Fibroblast of skin of abdomen (primary cell): ENCODE data around the gene SNRPA1. TPM values are rescaled to one million over a fixed set of nuclear protein-coding genes. Genes with fewer than 3 reads are reported as not detected.
"Not testable (repeated sequence)": the region's sequence is repeated elsewhere in the genome, so short reads cannot be mapped to it uniquely, and the experiment has no call there.

ENCODE experiments used
- DNase-seq: peaks from one replicate; pipeline ENCODE4 v3.0.0-alpha.2; 2013
- polyA plus RNA-seq, 2 experiments: library from polyadenylated mRNA; unstranded; fragments of 120-200 nt; gene quantifications; one replicate each; pipeline ENCODE4 v1.2.1, GENCODE V29; 2013; ENCODE audit not compliant: insufficient read length in 2 of 2

SNRPA1 gene
- polyA plus RNA-seq (2013, experiment 1 of 2; ENCODE audit: insufficient read length), result 50.7 TPM
- polyA plus RNA-seq (2013, experiment 2 of 2; ENCODE audit: insufficient read length), result 53.8 TPM

GRCh38 chr15:101294731-101295606, at the start of gene SNRPA1:
Gene SNRPA1 (minus strand): TSS chr15:101295248. CDS start chr15:101295178, 70 bp downstream.
- DNase-seq, result peak; percentile 96

GRCh38 chr15:101342056-101342455, 47.0 kb upstream of the SNRPA1 start:
- no peak for DNase-seq

GRCh38 chr15:101338502-101339057, 43.5 kb upstream of the SNRPA1 start:
- DNase-seq, result no peak

DNA sequence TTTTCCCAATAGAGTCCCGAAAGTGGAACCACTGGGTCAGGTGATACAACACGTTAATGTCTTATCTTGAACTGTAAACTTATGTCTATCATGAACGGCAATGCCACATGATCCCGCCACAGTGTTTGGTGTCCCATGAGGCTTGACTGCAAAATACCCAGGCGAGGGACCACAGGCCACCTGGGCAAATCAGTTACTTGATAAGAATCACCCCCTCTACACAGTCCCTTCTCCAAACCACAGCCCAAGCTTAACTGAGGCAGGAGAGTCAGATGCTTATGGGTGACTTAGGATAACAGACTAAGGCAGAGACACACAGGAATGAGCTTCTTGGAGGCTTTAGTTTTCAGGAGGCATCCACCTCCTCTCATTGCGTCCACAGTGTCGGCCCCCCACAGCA, 42.9 kb upstream of the SNRPA1 start:
- DNase-seq, result no peak

- not testable (repeated sequence) for DNase-seq
These were observed 39.1 kb upstream of the SNRPA1 start for GRCh38 chr15:101333907-101334789.

GRCh38 chr15:101332061-101332467, 37.0 kb upstream of the SNRPA1 start:
- no peak for DNase-seq

DNA sequence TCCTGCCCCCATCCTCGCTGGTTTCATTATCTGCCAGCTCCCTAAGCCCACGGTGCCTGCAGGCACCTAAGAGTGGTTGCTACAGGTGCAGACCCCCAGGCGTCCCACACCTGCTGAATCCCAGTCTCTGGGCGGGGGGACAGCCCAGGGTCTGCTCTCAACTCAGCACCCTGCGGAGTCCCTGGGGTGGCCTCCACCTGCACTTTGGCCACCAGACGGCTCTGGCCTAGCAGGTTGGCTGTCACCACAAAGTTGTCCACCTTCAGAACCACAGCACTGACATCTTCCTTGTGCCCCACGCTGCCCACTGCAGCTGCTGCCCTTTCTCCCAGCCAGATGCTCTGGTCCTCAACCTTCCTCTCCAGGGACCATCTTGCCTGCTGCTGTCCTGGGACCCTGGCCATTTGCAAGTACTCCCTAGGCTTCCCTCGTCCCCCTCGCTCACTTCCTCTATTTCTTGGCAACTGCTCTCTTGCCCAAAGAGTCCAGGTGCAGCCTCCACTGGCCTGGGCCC, 34.9 kb upstream of the SNRPA1 start:
- DNase-seq, result no peak

GRCh38 chr15:101329309-101329863, 34.3 kb upstream of the SNRPA1 start:
- no peak for DNase-seq

DNA sequence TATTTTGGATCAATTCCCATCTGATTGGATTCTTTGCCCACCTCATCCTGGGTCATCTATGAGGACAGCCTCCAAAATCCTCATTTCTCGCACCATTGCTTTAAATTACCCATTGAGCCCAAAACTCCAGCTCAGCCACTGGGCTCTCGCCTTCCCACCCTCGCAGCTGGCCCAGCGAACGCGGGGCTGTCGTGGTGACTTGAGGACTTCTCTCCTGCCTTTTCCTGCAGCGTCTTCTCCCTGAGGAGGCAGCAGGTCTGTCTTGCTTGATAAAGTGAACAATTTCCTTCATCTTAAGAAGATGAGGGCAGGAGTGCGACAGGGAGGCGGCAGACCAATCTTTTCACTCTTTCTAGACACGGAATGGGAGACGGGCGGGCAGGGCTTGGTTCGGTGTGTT, 33.0 kb upstream of the SNRPA1 start:
- DNase-seq, result no peak

GRCh38 chr15:101327147-101327740, 32.2 kb upstream of the SNRPA1 start:
- no peak for DNase-seq

- DNase-seq, result no peak
These were observed 31.6 kb upstream of the SNRPA1 start for GRCh38 chr15:101326462-101327146.

- no peak for DNase-seq
These were observed 30.9 kb upstream of the SNRPA1 start for GRCh38 chr15:101326026-101326315.

DNA sequence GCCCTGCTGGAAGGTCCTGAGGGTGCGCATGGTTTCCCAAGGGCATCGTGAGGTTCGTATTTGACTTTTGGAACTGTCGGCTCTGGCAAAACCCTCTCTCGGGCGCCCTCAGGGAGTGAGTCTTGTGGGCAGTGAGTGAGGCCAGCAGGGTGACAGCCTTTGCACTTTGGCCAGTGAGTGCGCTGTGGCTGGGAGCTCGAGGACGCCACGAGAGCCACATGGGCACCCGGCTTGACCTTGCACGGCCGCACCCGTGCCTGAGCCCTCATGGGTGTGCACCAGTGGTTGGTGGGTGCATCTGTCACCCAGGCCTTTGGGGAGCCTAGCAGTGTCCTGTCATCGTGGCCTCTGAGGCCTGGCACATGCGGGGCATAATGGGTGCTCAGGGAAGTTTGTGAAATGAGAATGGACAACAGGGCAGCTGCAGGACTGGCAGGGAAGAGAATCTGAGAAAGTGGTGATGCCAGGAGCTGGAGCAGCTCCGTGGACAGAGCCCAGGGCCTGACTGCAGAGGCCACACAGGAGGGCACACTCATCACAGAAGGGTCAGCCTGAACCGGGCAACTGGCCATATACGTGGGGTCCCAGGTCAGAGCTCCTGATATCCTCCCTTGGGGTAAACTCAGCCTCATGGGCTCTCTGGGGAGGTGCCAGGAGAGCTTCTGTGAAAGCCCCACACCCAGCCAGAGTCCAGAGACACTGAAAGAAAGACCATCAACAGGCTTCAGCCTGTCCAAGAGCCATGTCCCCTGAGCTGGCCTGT, 30.4 kb upstream of the SNRPA1 start:
- DNase-seq, result no peak

- no peak for DNase-seq
These were observed 29.6 kb upstream of the SNRPA1 start for GRCh38 chr15:101324524-101325177.

GRCh38 chr15:101323793-101324523, 28.9 kb upstream of the SNRPA1 start:
- no peak for DNase-seq

DNA sequence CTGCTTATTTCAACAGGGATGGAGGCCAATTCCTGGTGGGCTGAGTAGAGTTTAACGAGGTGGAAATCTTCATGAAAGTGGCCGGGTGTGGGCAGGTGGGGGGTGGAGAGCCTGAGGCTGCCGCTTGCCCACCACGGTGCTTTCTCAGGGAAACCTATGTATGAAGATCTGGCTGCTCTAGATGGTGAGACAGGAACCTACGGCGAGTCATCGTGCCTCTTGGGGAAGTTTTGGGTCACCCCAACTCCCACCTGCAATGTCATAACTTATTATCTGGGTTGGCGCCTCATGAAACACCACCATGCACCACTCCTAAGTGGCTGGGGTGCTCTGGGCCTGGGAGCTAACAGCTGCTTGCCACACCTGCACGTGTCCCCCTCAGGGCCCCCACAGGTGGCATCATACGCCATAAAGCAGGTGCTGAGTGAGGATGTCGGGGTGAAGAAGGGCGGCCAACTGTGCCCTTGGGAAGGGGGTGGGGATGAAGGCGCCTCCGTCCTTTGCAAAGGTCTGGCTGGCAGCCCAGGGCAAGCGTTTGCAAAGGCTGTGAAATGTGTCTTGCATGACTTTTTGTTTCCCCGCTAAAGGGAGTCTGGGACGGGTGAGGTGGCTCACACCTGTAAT, 27.9 kb upstream of the SNRPA1 start:
- DNase-seq, result no peak

- no peak for DNase-seq
These were observed 27.1 kb upstream of the SNRPA1 start for GRCh38 chr15:101322016-101322695.

- DNase-seq, result peak; percentile 69
These were observed 25.5 kb upstream of the SNRPA1 start for GRCh38 chr15:101320501-101321052.
